Right ventricle myocardium superior (tissue), 1 donor: ENCODE measurements around the gene DOCK1. TPM values are rescaled to one million over a fixed set of nuclear protein-coding genes. Genes with fewer than 3 reads are reported as not detected.

ENCODE experiments used
- ATAC-seq: fragments of 200-7000 bp; cut with Tn5 transposase; one replicate; pipeline ENCODE4 v1.9.1; 2020; ENCODE audit warnings: mild to moderate bottlenecking; ENCODE audit not compliant: poor library complexity
- DNase-seq: peaks from one replicate; pipeline ENCODE4 v3.0.0-alpha.2; 2020
- intact Hi-C: fragments of 100-400 bp; cut with DNase I; formaldehyde crosslinking; loops from one replicate; pipeline ENCODE4 v1.11.2; 2022
- total RNA-seq: library from RNA; stranded (reverse); fragmentation: NEBNext Ultra II Directional; extraction: Animal tissue kit (Norgen Biotek cat#: 25700); gene quantifications from one replicate; pipeline ENCODE4 v1.2.1, GENCODE V29; 2021
- donor health status: DM: no; HTN: yes; CAD: no; lungs with severe emphysema.

The DOCK1 gene
- total RNA-seq, 1 donor from 2014 or later = 14.3 TPM

DNA sequence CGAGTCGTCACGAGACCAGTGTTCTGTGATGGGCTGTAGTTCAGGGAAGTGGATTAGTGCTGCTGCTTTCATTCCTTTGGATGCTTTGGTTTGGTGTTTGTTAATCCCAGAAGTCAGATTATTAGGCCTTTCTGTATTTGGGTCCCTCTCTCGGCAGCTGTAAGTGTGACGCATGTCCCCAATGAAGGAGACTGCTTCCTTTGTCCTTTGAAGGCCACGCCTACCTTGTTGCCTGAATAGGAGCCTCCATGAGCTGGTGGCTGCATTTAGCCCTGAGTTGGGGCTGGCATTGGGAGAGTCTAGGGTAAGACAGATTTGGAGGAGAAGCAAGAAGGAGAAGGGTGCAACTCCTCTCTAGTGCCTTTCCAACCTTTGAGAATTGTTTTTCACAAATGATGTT lies 34.5 kb downstream of the DOCK1 start:
- intact Hi-C loops = no loop called here
- DNase-seq (no peak), ATAC-seq (no peak)

DNA sequence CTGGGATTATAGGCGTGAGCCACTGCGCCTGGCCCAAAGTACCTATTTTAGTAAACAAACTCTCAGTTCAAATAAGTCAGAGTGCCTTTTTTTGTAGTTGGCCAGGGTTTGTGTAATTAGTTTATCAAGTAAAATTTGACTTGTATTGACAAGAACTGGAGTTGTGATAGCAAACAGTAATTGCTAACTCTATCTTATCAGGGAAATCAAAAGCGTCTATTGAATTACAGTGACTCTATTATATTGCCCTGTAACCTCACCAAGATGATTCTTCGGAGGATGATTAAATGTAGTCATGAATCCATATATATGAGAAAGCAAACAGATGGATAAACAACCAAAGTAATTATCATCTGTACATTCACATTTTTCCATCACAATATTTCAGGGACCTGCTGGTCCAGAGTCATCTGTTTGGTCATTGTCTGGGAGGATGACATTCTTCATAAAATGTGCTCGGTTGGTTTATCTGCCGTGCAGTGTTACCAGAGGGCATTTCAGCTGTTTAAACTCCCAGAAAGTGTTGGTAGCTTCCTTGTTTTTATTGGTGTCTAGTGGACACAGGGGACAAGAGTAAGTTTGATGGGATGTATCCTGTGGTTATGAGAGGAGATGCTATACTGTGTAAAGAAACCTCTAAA lies 35.6 kb downstream of the DOCK1 start:
- intact Hi-C loops = no loop called here
- ATAC-seq (no peak), DNase-seq (no peak)

DNA sequence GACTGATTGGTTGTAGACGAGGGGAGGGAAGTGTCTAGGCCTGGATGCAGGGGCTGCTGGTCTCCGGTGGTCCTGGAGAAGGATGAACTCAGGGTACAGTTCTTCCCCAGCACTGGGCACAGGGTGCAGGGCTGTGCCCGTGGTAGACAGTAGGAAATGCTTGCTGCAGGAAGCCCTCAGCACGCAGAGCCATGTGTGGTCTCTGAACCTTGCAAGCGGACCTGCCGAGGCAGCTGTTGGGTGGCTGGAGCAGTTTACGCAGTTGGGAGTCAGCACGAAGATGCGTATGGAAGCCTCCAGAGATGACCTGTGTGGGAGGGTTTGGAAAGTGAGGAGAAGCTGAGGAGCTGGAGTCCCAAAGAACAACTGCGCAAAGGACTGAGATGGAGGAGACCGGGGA lies 39.0 kb downstream of the DOCK1 start:
- intact Hi-C loops = no loop called here
- DNase-seq = no peak
- ATAC-seq = no peak

DNA sequence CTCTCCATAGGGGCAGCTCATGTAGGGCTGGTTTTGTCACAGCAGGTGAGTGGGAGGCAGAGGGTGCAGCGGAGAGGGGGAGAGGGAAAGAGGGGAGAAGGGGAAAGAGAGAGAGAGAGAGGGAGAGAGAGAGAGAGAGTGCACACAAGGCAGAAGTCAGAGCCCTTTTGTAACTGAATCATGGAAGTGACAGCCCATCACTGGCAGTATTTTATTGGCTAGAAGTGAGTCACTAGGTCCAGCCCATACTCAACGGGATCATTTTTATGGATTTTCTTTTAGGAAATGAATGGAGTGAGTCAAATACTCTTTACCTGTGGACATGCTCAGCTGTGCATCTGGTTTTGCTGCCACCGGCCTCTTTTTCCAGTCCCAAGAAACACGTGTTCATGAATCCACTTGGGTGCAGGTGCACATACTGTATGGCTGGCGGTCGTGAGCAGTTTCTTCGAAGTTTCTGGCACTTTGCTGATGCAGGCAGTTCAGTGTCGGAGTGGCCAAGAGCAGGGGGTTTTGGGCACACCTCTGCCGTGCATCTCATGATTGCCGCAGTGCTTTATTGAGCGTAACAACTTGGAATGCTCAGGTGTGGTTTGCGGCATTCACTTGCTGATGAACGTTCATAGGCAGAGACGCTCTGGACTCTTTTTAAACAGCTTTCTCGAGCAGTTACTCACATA lies 40.3 kb downstream of the DOCK1 start:
- intact Hi-C loops = no loop called here
- ATAC-seq (no peak), DNase-seq (no peak)

DNA sequence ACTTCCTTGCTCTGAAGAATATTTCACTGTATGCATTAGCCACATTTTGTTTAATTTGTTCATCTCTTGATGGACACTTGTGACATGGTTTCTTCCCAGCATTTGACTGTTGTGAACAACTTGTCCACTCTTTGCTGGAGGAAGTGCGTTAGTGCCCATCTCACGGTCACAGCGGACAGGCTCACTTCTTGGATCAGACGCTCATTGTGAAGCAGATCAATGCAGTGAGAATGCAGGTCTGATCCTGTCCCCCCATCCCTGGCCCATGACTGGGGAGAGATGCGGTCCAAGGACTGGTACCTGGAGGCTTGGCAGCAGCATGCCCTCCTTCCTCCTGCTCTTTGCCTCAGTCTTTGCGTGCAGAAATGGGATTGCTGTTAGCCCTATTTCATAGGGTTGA lies 41.5 kb downstream of the DOCK1 start:
- intact Hi-C loops = no loop called here
- ATAC-seq (no peak), DNase-seq (no peak)

DNA sequence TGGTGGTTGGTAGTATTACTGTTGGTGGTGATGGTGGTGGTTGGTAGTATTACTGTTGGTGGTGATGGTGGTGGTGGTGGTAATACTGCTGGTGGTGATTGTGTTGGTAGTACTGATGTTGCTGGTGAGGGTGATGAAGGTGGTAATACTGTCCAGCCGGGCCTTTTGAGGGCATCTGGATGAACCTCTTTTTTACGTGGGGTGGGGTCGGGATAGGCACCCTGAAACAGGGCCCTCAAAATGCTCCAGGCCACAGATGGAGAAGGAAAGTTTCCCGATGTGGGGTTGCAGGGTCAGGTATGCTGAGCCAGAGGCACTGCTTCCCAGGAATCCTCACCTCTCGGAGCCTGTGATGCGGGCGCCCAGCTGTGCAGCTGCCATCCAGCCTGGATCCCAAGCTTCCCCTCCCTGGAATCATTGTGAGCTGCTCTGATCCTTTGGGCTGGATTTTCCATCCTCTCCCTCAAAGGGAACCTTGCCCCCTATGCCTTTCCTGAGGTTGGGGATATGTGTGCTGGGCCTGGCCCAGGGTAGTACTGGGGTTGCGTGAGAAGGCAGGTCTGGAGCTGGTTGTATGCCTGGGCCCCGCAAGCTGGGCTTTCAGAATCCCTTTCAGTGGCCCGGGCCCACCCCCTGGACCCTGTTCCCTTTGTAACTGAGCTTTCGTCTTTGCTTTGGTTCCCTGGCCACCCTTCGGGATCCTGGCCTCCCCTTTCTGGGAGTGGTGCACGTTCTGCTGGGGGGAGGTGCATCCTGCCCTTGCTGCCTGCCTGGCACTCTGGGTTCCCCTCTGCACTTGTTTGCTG lies 43.3 kb downstream of the DOCK1 start:
- ATAC-seq (no peak), DNase-seq (no peak)
- intact Hi-C loops = no loop called here

DNA sequence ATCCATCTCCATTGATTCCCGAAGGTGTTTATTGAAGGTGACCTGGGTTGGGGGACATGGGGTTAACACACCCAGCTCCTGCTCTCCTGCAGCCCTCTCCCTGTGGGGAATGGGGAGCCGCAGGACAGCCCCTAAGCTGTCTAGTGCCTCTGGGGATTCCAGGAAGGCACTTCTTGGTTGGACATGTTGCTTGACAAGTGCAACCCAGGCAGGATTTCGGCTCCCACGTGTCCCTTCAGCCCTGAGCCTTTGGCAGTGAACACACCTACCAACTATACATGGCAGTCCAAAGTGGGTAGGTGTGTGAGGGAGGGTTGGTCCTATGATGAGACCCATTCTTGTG lies 43.9 kb downstream of the DOCK1 start:
- intact Hi-C loops = no loop called here
- ATAC-seq (no peak), DNase-seq (no peak)

DNA sequence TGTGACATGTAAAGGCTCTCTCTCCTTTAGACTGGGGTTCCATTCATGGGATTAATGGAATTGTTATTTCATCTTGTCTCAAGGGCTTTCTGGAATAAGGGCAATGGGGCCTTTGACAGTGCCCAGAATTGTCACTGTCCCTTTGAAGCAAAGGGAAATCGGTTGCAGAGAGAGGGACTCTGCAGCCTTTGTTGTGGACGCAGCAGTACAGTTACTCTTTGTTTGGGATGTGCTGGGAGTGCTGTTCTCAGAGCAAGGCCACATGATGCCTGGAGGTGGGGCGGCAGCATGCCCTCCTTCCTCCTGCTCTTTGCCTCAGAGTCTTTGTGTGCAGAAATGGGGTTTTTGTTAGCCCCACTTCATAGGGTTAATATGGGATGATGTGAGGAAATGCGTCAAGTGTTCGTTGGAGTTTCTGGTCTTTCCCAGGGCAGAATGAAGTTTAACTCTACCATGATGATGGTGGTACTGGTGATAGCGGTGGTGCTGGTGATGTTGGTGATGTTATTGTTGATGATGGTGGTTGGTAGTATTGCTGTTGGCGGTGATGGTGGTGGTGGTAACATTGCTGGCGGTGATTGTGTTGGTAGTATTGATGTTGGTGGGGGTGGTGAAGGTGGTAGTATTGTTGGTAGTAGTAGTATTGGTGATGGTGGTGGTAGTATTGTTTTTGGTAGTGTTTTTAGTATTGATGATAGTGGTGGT lies 45.3 kb downstream of the DOCK1 start:
- DNase-seq (no peak), ATAC-seq (no peak)
- intact Hi-C loops = no loop called here

DNA sequence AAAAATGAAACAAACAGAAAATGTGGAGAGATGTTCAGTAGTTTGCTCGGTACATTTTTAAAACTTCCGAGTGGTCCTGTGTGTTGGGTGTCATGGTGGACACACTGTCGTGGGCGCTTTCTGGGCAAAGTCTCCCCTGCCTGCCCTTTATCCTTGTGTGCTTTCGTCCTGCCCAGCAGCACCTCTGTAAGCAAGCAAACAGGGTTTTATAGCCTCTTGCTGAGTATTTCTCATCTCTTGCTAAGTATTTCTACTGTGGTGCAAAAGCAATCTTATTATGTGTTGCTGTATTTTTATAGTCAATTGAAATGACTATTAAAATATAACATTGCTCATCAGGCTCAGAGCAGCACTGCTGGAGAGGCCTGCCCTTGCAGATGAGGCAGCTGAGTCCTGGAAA lies 48.7 kb downstream of the DOCK1 start:
- DNase-seq = no peak
- intact Hi-C loops = no loop called here
- ATAC-seq = no peak

DNA sequence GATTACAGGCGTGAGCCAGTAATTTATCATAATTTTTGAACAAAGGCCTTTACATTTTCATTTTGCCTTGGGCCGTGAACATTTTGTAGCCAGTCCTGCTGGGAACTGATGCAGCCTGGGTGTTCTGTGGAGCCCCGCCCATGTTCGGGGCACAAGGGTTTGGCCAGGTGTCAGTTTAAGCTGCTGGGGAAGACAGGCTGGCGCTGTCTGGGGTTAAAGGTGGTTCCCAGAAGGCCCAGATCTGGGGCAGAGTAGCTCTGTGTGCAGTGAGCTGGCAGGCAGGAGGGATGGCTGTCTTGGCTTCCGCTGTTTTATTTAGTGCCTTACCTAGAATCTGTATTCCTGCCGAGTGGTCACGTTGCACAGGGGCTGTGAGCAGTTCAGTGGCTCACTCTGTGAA lies 50.2 kb downstream of the DOCK1 start:
- no peak for ATAC-seq
- no peak for DNase-seq
- intact Hi-C loops = no loop called here

DNA sequence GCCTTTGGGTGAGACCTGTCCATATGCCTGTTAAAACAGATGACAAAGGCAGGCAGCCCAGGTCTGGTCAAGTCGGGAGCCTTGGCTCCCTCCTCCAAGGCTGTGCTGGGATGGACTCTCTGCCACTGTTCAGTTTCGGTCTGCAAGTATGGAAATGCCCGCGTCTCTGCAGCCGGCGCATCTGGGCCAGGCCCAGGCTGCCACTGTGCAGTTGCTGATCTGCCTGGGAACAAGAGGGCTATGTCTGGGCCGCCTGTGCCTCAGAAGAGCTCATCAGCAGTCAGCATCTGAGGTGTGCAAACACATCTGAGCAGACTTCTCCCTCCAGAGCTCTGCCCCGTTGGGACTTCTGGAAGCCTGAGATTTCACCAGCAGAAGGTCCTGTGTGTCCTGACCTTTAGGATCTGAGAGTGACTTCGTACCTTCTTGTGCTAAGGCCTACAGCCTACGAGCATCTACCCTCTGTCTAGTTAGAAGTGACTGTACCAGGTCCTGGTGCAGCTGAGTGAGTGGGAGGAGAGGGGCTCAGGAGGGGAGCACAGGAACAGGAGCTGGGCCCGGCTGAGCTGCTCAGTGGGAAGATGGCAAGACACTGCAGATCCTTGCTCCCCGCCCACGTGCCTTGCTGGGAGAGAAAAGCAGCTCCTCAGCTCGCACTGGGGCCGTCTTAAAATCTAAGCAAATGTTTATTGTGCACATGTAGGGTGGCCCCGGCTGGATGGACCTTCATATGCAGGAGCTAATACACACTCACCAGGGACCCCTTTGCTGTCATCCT lies 50.9 kb downstream of the DOCK1 start:
- intact Hi-C loops = no loop called here
- DNase-seq (no peak), ATAC-seq (no peak)

DNA sequence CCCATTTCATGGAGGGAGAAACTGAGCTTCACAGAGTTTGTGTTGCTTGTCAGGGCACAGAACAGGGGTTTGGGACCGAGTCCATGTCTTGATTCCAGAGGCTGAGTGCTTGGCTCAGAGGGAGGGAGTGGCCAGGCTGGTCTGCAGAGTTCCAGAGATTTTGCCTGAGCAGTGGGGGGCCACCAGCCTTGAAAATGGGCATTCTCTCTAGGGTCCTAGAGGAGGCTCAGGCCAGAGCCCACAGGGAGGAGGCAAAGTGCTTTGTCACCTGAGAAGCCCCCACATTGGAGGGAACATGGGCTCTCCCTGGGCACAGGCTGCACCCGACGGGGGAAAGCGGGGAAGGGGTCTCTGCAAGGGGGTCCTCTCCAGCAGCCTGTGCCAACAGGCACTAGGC lies 51.5 kb downstream of the DOCK1 start:
- intact Hi-C loops = no loop called here
- DNase-seq (no peak), ATAC-seq (no peak)

DNA sequence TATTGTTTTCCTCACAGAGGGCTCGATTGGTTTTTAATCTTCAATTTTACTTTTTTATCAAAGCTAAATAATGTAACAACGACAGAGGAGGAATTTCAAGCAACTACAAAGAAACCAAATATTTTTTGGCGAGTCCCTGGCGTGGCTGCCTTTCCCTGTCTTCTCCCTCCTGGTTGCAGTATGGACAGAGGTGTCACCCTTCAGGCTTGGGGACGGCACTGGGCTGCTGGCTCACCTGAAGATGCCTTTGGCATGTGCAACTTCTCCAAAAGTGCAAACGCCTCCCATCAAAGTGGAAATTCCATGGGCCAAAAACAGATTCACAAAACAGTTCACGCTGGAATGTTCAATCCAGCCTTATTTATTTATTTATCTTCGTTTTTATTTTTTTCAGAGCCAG lies 51.9 kb downstream of the DOCK1 start:
- ATAC-seq (no peak), DNase-seq (no peak)
- intact Hi-C loops = no loop called here

DNA sequence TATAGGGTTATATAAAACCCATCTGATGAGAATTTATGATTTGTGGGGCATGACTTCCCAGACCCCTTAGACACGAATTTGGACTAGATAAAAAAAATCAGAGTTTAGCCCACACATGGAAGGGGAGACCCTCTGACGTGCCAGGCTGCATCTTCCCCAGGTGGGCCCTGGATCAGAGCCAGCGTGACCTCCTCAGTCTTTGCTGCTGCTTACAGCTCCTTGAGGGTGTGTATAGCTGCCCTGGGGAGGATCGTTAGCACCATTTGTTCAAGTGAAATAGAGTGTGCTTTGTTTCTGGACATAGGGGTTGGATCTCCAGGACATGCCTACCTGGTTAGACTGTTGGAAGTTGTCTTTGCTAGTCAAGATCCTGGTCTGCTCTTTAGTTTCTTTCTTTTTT lies 54.2 kb downstream of the DOCK1 start:
- DNase-seq (no peak), ATAC-seq (no peak)
- intact Hi-C loops = no loop called here

DNA sequence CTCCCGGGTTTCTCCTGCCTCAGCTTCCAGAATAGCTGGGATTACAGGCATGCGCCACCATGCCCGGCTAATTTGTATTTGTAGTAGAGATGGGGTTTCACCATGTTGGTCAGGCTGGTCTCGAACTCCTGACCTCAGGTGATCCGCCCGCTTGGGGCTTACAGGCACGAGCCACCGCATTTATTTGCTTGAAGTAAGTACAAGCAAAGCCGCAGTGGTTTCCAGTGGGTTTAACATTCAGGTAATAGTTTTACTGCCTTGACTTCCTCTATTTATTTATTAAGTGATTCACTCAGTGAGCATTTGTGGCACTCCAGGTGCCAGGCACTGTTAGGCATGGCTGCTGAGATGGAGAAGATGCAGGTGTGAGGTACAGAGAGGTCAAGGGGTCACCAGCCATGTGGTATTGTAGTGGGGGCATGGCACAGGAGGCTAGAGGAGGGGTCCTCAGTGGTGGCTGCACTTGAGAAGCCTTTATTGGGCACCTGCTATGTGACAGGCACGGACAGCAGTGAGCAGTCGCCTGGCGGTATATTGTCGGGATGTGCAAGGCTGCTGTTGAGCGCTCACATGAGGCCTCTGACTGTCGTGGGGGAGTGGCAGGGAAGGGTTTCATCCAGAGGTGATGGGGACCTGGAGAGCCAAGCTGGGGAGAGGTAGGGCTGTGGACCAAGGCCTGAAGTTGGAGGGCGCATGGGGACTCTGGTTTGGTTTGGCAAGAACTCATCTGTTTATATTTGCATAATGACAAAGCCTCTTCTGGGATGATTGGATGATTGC lies 54.9 kb downstream of the DOCK1 start:
- no peak for DNase-seq
- intact Hi-C loops = no loop called here
- ATAC-seq = no peak

DNA sequence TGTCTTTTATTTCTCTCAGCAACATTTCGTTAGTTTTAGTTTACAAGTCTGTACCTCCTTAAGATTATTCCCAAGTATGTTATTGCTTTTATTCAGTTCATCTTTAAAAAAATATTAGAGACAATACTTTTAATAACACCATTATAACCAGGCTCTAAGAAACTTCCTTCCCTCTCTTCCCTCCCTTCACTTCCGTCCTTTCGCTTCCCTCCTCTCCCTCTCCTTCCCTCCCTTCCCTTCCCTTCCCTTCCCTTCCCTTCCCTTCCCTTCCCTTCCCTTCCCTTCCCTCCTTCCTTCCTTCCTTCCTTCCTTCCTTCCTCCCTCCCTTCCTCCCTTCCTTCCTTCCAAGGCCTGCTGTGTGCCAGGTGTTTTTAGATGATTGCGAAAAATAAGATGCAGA lies 58.1 kb downstream of the DOCK1 start:
- intact Hi-C loops = no loop called here
- DNase-seq (no peak), ATAC-seq (no peak)

DNA sequence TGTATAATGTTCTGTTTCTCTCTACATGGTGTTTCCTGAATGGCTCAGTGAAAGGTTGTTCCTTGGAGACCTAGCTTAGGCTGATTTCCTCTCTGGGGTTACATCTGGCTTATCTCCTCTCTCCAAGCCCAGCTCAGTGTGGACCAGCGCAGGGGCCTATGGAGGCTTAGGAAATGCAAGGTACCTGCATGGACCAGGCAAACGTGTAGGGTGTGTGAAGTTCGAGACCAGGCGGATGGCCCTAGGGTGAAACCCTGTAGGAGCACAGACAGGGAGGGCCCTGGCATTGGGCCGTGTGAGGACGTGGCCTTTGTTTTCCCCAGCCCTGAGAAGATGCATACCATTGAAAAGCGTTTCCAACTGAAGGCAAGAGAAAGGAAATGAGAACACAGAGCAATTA lies 59.0 kb downstream of the DOCK1 start:
- ATAC-seq (peak; percentile 20), DNase-seq (no peak)
- intact Hi-C loops = no loop called here

DNA sequence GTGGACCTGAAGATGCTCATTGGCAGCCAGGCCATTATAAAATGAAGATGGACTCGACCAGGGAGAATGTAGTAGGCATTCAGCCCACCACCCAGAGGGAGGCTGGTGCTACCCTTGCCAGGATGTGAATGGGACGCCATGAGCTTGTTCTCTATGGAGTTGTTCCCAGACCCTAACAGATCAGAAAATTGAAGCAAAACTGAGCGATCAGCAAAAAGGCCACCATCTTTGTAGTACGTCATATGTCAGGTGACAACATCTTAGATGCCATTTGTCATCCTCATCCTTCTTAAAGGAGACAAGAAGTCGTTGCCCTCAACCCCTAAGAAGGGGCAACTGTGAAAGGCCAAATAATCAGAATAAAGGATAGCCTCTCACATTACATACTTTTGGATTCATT lies 61.7 kb downstream of the DOCK1 start:
- no peak for ATAC-seq
- intact Hi-C loops = no loop called here

More for the DNA sequence above, 61.7 kb downstream of the DOCK1 start:
- no peak for DNase-seq
